Fibroblast of lung (primary cell): Measurements from ENCODE around the gene PNPLA7.
"Not testable (repeated sequence)": the region's sequence is repeated elsewhere in the genome, so short reads cannot be mapped to it uniquely, and the experiment has no call there.

ENCODE experiments used
- EZH2 ChIP-seq: IDR thresholded peaks from 2 replicates; pipeline ENCODE4 v1.5.1; 2012; ENCODE audit warnings: low read length, control low read depth, mild to moderate bottlenecking; ENCODE audit errors: missing control alignments
- TF ChIP-seq, protein P1 (sequence below), 2 donors: IDR thresholded peaks in 1 of 2; conservative IDR thresholded peaks in 1 of 2; 1 replicate in 1 of 2; 2 replicates in 1 of 2; pipeline ENCODE4 v1.5.1; 2011 to 2012; ENCODE audit warnings: low read length in 2 of 2, control low read depth in 1 of 2, inconsistent platforms in 1 of 2, low read depth in 1 of 2, mild to moderate bottlenecking in 1 of 2

DNA sequence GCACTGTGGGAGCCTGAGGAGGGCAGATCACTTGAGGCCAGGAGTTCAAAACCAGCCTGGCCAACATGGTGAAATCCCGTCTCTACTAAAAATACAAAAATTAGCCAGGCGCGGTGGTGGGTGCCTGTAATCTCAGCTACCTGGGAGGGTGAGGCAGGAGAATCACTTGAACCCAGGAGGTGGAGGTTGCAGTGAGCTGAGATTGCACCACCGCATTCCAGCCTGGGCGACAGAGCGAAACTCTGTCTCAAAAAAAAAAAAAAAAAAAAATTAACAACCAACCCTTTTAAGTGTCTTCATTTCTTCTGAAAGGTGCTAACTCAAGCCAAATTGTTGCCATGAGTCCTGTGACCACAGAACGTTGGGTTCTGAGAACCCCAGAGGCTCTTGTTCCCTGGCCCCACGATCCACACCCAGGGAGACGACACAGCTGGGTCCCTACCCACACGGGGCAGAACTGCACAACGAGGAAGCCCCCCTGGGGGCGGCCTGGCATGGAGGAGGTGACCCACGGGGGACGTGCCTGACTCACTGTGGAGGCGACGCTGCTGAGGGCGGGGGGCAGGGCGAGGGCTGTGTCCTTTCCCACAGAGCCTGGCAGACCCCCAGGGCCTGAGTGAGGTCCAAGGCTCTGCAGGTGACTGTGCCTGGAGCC lies 139.8 kb downstream of the PNPLA7 start:
- TF ChIP-seq, protein P1, sequence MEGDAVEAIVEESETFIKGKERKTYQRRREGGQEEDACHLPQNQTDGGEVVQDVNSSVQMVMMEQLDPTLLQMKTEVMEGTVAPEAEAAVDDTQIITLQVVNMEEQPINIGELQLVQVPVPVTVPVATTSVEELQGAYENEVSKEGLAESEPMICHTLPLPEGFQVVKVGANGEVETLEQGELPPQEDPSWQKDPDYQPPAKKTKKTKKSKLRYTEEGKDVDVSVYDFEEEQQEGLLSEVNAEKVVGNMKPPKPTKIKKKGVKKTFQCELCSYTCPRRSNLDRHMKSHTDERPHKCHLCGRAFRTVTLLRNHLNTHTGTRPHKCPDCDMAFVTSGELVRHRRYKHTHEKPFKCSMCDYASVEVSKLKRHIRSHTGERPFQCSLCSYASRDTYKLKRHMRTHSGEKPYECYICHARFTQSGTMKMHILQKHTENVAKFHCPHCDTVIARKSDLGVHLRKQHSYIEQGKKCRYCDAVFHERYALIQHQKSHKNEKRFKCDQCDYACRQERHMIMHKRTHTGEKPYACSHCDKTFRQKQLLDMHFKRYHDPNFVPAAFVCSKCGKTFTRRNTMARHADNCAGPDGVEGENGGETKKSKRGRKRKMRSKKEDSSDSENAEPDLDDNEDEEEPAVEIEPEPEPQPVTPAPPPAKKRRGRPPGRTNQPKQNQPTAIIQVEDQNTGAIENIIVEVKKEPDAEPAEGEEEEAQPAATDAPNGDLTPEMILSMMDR (conservative IDR thresholded peaks at IDR 0.05 in 1 of 2, IDR thresholded peaks at IDR 0.05 in 1 of 2; ENCODE audit: low read depth in 1 of 2, low read length in 2 of 2) = not testable (repeated sequence)
- not testable (repeated sequence) for TF ChIP-seq EZH2
